HEK293 (cell line): ENCODE measurements around the gene ZFP36.

Source experiments
- GFI1B ChIP-seq: fragments of 450-650 bp; formaldehyde crosslinking; IDR thresholded peaks from 2 replicates; pipeline ENCODE4 v1.5.1; 2016; ENCODE audit warnings: missing biosample characterization, missing genetic modification characterization
- GLI4 ChIP-seq: fragments of 450-650 bp; formaldehyde crosslinking; IDR thresholded peaks from 2 replicates; pipeline ENCODE4 v1.5.1; 2016; ENCODE audit warnings: missing biosample characterization, missing genetic modification characterization
- GLIS1 ChIP-seq: fragments of 450-650 bp; formaldehyde crosslinking; IDR thresholded peaks from 2 replicates; pipeline ENCODE4 v1.5.1; 2016; ENCODE audit warnings: missing biosample characterization, missing genetic modification characterization
- GLIS2 ChIP-seq: fragments of 450-650 bp; formaldehyde crosslinking; IDR thresholded peaks from 2 replicates; pipeline ENCODE4 v1.5.1; 2016; ENCODE audit warnings: missing biosample characterization, missing genetic modification characterization
- HOXD13 ChIP-seq: sonication (generic); formaldehyde crosslinking; IDR thresholded peaks from 2 replicates; pipeline ENCODE4 v1.8.0; 2022; ENCODE audit warnings: missing genetic modification reagents, borderline replicate concordance
- KLF10 ChIP-seq: fragments of 450-650 bp; IDR thresholded peaks from 2 replicates; pipeline ENCODE4 v1.5.1; 2018; ENCODE audit warnings: missing biosample characterization, mild to moderate bottlenecking, missing genetic modification characterization
- KLF16 ChIP-seq: fragments of 450-650 bp; formaldehyde crosslinking; IDR thresholded peaks from 2 replicates; pipeline ENCODE4 v1.5.1; 2017; ENCODE audit warnings: missing biosample characterization, missing genetic modification characterization
- KLF9 ChIP-seq: fragments of 450-650 bp; formaldehyde crosslinking; IDR thresholded peaks from 2 replicates; pipeline ENCODE4 v1.5.1; 2016; ENCODE audit warnings: missing biosample characterization, missing genetic modification characterization, low read depth
- MEIS1 ChIP-seq: sonication (generic); formaldehyde crosslinking; IDR thresholded peaks from 2 replicates; pipeline ENCODE4 v1.8.1; 2022; ENCODE audit warnings: missing genetic modification reagents, mild to moderate bottlenecking, borderline replicate concordance
- RBAK ChIP-seq: fragments of 450-650 bp; formaldehyde crosslinking; IDR thresholded peaks from 2 replicates; pipeline ENCODE4 v1.5.1; 2016; ENCODE audit warnings: missing biosample characterization, missing genetic modification characterization
- REPIN1 ChIP-seq: fragments of 450-650 bp; formaldehyde crosslinking; IDR thresholded peaks from 2 replicates; pipeline ENCODE4 v1.5.1; 2017; ENCODE audit warnings: missing biosample characterization, missing genetic modification characterization, low read depth
- SP7 ChIP-seq: fragments of 450-650 bp; formaldehyde crosslinking; IDR thresholded peaks from 2 replicates; pipeline ENCODE4 v1.5.1; 2016; ENCODE audit warnings: missing biosample characterization, missing genetic modification characterization
- ZBTB17 ChIP-seq: fragments of 450-650 bp; formaldehyde crosslinking; IDR thresholded peaks from 2 replicates; pipeline ENCODE4 v1.5.1; 2016; ENCODE audit warnings: missing biosample characterization, missing genetic modification characterization
- ZBTB20 ChIP-seq: fragments of 450-650 bp; formaldehyde crosslinking; IDR thresholded peaks from 2 replicates; pipeline ENCODE4 v1.5.1; 2016; ENCODE audit warnings: missing biosample characterization, missing genetic modification characterization
- ZBTB7A ChIP-seq: fragments of 450-650 bp; formaldehyde crosslinking; IDR thresholded peaks from 2 replicates; pipeline ENCODE4 v1.5.1; 2016; ENCODE audit warnings: low read depth, missing biosample characterization, missing genetic modification characterization
- ZFP3 ChIP-seq: fragments of 450-650 bp; formaldehyde crosslinking; IDR thresholded peaks from 2 replicates; pipeline ENCODE4 v1.5.1; 2016; ENCODE audit warnings: low read depth, missing biosample characterization, missing genetic modification characterization
- ZNF214 ChIP-seq: fragments of 450-650 bp; formaldehyde crosslinking; IDR thresholded peaks from 2 replicates; pipeline ENCODE4 v1.5.1; 2017; ENCODE audit warnings: missing biosample characterization, mild to moderate bottlenecking, missing genetic modification characterization, borderline replicate concordance
- ZNF24 ChIP-seq: fragments of 450-650 bp; formaldehyde crosslinking; IDR thresholded peaks from 2 replicates; pipeline ENCODE4 v1.5.1; 2016; ENCODE audit warnings: missing biosample characterization, missing genetic modification characterization
- ZNF350 ChIP-seq: fragments of 450-650 bp; formaldehyde crosslinking; IDR thresholded peaks from 2 replicates; pipeline ENCODE4 v1.5.0; 2017; ENCODE audit warnings: missing biosample characterization, mild to moderate bottlenecking, missing genetic modification characterization
- ZNF394 ChIP-seq: fragments of 450-650 bp; formaldehyde crosslinking; IDR thresholded peaks from 2 replicates; pipeline ENCODE4 v1.5.1; 2016; ENCODE audit warnings: missing biosample characterization, missing genetic modification characterization, mild to moderate bottlenecking, moderate library complexity, borderline replicate concordance
- ZNF433 ChIP-seq: fragments of 450-650 bp; formaldehyde crosslinking; IDR thresholded peaks from 2 replicates; pipeline ENCODE4 v1.5.1; 2016; ENCODE audit warnings: missing biosample characterization, missing genetic modification characterization, low read depth
- ZNF654 ChIP-seq: fragments of 450-650 bp; formaldehyde crosslinking; IDR thresholded peaks from 2 replicates; pipeline ENCODE4 v1.5.1; 2016; ENCODE audit warnings: low read depth, missing biosample characterization, missing genetic modification characterization
- ZNF660 ChIP-seq: fragments of 450-650 bp; IDR thresholded peaks from 2 replicates; pipeline ENCODE4 v1.5.1; 2018; ENCODE audit warnings: missing biosample characterization, mild to moderate bottlenecking, missing genetic modification characterization
- ZNF677 ChIP-seq: fragments of 450-650 bp; IDR thresholded peaks from 2 replicates; pipeline ENCODE4 v1.5.0; 2018; ENCODE audit warnings: missing biosample characterization, mild to moderate bottlenecking, missing genetic modification characterization, moderate library complexity
- ZNF747 ChIP-seq: fragments of 450-650 bp; formaldehyde crosslinking; IDR thresholded peaks from 2 replicates; pipeline ENCODE4 v1.5.1; 2016; ENCODE audit warnings: missing biosample characterization, missing genetic modification characterization
- ZNF785 ChIP-seq: fragments of 450-650 bp; formaldehyde crosslinking; IDR thresholded peaks from 2 replicates; pipeline ENCODE4 v1.5.1; 2016; ENCODE audit warnings: missing biosample characterization, missing genetic modification characterization
- ZNF843 ChIP-seq: fragments of 450-650 bp; formaldehyde crosslinking; IDR thresholded peaks from 2 replicates; pipeline ENCODE4 v1.5.1; 2016; ENCODE audit warnings: missing biosample characterization, missing genetic modification characterization
- TF ChIP-seq, protein P1 (sequence below): fragments of 450-650 bp; formaldehyde crosslinking; IDR thresholded peaks from 2 replicates; pipeline ENCODE4 v1.5.1; 2016; ENCODE audit warnings: missing biosample characterization, missing genetic modification characterization
- TF ChIP-seq, protein P2 (sequence below): fragments of 450-650 bp; formaldehyde crosslinking; optimal IDR thresholded peaks from 2 replicates; pipeline ENCODE3; 2016; ENCODE audit warnings: missing biosample characterization, mild to moderate bottlenecking, missing genetic modification characterization
- TF ChIP-seq, protein P3 (sequence below): fragments of 450-650 bp; formaldehyde crosslinking; IDR thresholded peaks from 2 replicates; pipeline ENCODE4 v1.5.1; 2017; ENCODE audit warnings: missing biosample characterization, mild to moderate bottlenecking, missing genetic modification characterization, moderate library complexity
- TF ChIP-seq, protein P4 (sequence below): fragments of 450-650 bp; formaldehyde crosslinking; IDR thresholded peaks from 2 replicates; pipeline ENCODE4 v1.5.1; 2016; ENCODE audit warnings: missing biosample characterization, missing genetic modification characterization
- TF ChIP-seq, protein P5 (sequence below): sonication (generic); formaldehyde crosslinking; IDR thresholded peaks from 2 replicates; pipeline ENCODE4 v1.8.1; 2022; ENCODE audit warnings: mild to moderate bottlenecking, moderate library complexity, missing genetic modification reagents

The ZFP36 gene

DNA sequence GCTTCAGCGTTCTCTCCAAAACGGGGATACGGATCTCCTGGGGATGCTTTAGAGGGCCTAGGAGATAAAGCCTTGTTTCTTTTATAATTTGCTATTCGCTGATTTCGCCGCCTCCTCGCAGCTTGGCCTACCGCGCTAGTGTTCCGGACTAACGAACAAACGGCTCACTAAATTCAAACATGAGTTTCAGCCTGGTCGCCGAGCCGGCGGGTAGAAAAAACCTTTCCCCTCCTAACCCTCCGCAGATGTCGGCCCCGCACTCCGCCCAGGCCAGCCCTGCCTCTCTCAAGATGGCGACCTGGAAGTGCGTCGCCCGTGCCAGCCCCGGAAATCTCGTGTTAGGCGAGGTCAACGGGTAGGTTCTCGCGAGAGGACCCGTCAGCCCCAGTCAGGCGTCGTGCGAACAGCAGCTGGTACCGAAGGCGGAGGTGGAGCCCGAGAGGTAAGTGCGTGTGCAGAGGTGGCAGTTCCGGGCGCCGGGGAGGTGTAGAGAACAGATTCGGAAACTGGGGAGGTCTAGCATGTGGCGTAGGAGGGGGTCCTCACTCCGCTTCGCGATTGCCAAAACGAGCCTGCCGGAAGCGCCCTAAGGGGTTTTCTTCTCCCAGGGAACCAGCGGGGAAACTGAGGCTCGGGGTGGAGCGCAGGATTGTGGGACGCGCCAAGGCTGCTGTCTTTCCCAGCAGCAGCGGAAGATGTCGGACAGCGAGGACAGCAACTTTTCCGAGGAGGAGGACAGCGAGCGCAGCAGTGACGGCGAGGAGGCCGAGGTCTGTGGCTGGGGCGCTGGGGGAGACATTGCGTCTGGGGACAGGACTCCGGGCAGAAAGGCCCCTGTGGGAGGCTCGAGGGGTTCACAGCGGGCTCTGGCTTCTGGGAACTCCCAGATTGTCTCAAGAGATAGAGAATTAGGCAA is 38.8 kb downstream of the ZFP36 start, which contains the start of gene SUPT5H (continued):
- TF ChIP-seq, protein P1, sequence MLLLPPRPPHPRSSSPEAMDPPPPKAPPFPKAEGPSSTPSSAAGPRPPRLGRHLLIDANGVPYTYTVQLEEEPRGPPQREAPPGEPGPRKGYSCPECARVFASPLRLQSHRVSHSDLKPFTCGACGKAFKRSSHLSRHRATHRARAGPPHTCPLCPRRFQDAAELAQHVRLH = peak; percentile 100
- TF ChIP-seq ZNF654 (tag by site-specific recombination) (no peak), RBAK (tag by site-specific recombination) (no peak), HOXD13 (CRISPR knock-in tag) (no peak), KLF10 (peak; percentile 59; the same call in 1 of the 2 replicates), ZBTB7A (0 out of 2 replicates have a peak, but pooled peaks have one; percentile 30), GFI1B (tag by site-specific recombination) (no peak), ZNF394 (tag by site-specific recombination) (peak; percentile 60; the same call in 1 of the 2 replicates), ZFP3 (no peak), GLIS1 (tag by site-specific recombination) (peak; percentile 98), ZNF24 (tag by site-specific recombination) (peak; percentile 72), ZNF677 (tag by site-specific recombination) (no peak), ZNF214 (tag by site-specific recombination) (no peak), KLF16 (tag by site-specific recombination) (peak; percentile 100), GLI4 (tag by site-specific recombination) (no peak), GLIS2 (peak; percentile 82), ZNF747 (tag by site-specific recombination) (no peak), ZNF660 (tag by site-specific recombination) (peak; percentile 93), KLF9 (no peak; the same call in 1 of the 2 replicates), REPIN1 (tag by site-specific recombination) (0 out of 2 replicates have a peak, but pooled peaks have one; percentile 71), ZNF433 (tag by site-specific recombination) (no peak), ZNF785 (tag by site-specific recombination) (peak; percentile 79; the same call in 1 of the 2 replicates), SP7 (tag by site-specific recombination) (peak; percentile 94), MEIS1 (no peak), ZBTB20 (tag by site-specific recombination) (peak; percentile 83), ZBTB17 (tag by site-specific recombination) (peak; percentile 97), ZNF843 (peak; percentile 82; the same call in 1 of the 2 replicates), ZNF350 (tag by site-specific recombination) (no peak)
- TF ChIP-seq, protein P2, sequence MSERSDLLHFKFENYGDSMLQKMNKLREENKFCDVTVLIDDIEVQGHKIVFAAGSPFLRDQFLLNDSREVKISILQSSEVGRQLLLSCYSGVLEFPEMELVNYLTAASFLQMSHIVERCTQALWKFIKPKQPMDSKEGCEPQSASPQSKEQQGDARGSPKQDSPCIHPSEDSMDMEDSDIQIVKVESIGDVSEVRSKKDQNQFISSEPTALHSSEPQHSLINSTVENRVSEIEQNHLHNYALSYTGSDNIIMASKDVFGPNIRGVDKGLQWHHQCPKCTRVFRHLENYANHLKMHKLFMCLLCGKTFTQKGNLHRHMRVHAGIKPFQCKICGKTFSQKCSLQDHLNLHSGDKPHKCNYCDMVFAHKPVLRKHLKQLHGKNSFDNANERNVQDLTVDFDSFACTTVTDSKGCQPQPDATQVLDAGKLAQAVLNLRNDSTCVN (tag by site-specific recombination) = peak; percentile 50
- TF ChIP-seq, protein P3, sequence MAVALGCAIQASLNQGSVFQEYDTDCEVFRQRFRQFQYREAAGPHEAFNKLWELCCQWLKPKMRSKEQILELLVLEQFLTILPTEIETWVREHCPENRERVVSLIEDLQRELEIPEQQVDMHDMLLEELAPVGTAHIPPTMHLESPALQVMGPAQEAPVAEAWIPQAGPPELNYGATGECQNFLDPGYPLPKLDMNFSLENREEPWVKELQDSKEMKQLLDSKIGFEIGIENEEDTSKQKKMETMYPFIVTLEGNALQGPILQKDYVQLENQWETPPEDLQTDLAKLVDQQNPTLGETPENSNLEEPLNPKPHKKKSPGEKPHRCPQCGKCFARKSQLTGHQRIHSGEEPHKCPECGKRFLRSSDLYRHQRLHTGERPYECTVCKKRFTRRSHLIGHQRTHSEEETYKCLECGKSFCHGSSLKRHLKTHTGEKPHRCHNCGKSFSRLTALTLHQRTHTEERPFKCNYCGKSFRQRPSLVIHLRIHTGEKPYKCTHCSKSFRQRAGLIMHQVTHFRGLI (tag by site-specific recombination) = peak; percentile 54; the same call in 1 of the 2 replicates
- TF ChIP-seq, protein P4, sequence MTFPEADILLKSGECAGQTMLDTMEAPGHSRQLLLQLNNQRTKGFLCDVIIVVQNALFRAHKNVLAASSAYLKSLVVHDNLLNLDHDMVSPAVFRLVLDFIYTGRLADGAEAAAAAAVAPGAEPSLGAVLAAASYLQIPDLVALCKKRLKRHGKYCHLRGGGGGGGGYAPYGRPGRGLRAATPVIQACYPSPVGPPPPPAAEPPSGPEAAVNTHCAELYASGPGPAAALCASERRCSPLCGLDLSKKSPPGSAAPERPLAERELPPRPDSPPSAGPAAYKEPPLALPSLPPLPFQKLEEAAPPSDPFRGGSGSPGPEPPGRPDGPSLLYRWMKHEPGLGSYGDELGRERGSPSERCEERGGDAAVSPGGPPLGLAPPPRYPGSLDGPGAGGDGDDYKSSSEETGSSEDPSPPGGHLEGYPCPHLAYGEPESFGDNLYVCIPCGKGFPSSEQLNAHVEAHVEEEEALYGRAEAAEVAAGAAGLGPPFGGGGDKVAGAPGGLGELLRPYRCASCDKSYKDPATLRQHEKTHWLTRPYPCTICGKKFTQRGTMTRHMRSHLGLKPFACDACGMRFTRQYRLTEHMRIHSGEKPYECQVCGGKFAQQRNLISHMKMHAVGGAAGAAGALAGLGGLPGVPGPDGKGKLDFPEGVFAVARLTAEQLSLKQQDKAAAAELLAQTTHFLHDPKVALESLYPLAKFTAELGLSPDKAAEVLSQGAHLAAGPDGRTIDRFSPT (tag by site-specific recombination) = peak; percentile 100
- TF ChIP-seq, protein P5, sequence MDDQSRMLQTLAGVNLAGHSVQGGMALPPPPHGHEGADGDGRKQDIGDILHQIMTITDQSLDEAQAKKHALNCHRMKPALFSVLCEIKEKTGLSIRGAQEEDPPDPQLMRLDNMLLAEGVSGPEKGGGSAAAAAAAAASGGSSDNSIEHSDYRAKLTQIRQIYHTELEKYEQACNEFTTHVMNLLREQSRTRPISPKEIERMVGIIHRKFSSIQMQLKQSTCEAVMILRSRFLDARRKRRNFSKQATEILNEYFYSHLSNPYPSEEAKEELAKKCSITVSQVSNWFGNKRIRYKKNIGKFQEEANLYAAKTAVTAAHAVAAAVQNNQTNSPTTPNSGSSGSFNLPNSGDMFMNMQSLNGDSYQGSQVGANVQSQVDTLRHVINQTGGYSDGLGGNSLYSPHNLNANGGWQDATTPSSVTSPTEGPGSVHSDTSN = peak; percentile 64
